HCT116 (cell line): ENCODE results near the gene CFAP107. TPM values are rescaled to one million over a fixed set of nuclear protein-coding genes. Genes with fewer than 3 reads are reported as not detected.

Source experiments
- ATAC-seq: fragments of 200-7000 bp; cut with Tn5 transposase; 2 replicates; pipeline ENCODE4 v1.9.1; 2020; ENCODE audit warnings: mild to moderate bottlenecking, moderate library complexity
- BruUV-seq: library from RNA; stranded (reverse); fragments of 400-500 nt; replicated peaks from 2 replicates; lab custom pipeline; 2021; lab: Mats Ljungman, UMichigan
- CTCF ChIA-PET: fragments of 300-600 bp; sonication (Branson Sonifier 250); formaldehyde crosslinking; loops from one replicate; lab custom pipeline; 2021; ENCODE audit warnings: antibody characterized with exemption; lab: Charles Lee
- POLR2A ChIA-PET: fragments of 300-600, 350-600 bp; sonication (Branson Sonifier 250); formaldehyde crosslinking; loops from one replicate; lab custom pipeline; 2021; ENCODE audit warnings: antibody characterized with exemption; lab: Charles Lee
- RAD21 ChIA-PET, 2 experiments: fragments of 300-600 bp; sonication (Branson Sonifier 250); formaldehyde crosslinking; loops; one replicate each; lab custom pipeline; 2023; ENCODE audit warnings: low total read pairs in 2 of 2; ENCODE audit not compliant: uncharacterized antibody in 2 of 2, unreplicated experiment in 2 of 2, low non-redundant PET in 1 of 2; lab: Charles Lee
- DNase-seq: peaks from one replicate; pipeline ENCODE4 v3.0.0-alpha.2; 2010; ENCODE audit warnings: low read depth, low spot score
- H2AFZ ChIP-seq: fragments of 200-600 bp; shearing (Covaris generic), sonication (generic); 2 replicates; pipeline ENCODE4 v1.6.1; 2017; ENCODE audit warnings: low read depth, mixed run types, mixed read lengths, antibody characterized with exemption, low read length; ENCODE audit not compliant: poor library complexity, severe bottlenecking
- H3K27ac ChIP-seq: 2 replicates; pipeline ENCODE4 v1.5.1; 2012; ENCODE audit warnings: low read depth, low read length
- H3K27me3 ChIP-seq: fragments of 200-600 bp; sonication (generic); 2 replicates; pipeline ENCODE4 v1.6.1; 2016; ENCODE audit warnings: mixed run types, low read length, mixed read lengths; ENCODE audit not compliant: insufficient read depth
- H3K36me3 ChIP-seq, 2 experiments: fragments of 200-500 bp in 1 of 2; fragments of 200-600 bp in 1 of 2; sonication (Bioruptor generic) in 1 of 2; sonication (generic) in 1 of 2; 2 replicates each; pipeline versions ENCODE4 v1.5.1 to v1.6.1; 2014 to 2016; ENCODE audit warnings: low read length in 2 of 2, inconsistent platforms in 1 of 2, mixed read lengths in 1 of 2, mixed run types in 1 of 2; ENCODE audit not compliant: insufficient read depth in 2 of 2, control insufficient read depth in 1 of 2
- H3K4me1 ChIP-seq, 2 experiments: fragments of 200-600 bp in 1 of 2; sonication (generic) in 1 of 2; 2 replicates each; pipeline versions ENCODE4 v1.5.1 to v1.6.1; 2012 to 2017; ENCODE audit warnings: low read length in 2 of 2, inconsistent platforms in 1 of 2, mild to moderate bottlenecking in 1 of 2, mixed read lengths in 1 of 2, mixed run types in 1 of 2, moderate library complexity in 1 of 2; ENCODE audit not compliant: insufficient read depth in 2 of 2, control insufficient read depth in 1 of 2
- H3K4me2 ChIP-seq: fragments of 200-600 bp; sonication (generic); 2 replicates; pipeline ENCODE4 v1.6.1; 2017; ENCODE audit warnings: mixed run types, low read length, mixed read lengths
- H3K4me3 ChIP-seq, 2 experiments: fragments of 200-600 bp in 1 of 2; sonication (generic) in 1 of 2; replicated peaks in 1 of 2; 2 replicates each; pipeline ENCODE4 v1.5.1; 2011 to 2016; ENCODE audit warnings: low read length in 2 of 2, control low read depth in 1 of 2, low read depth in 1 of 2, mild to moderate bottlenecking in 1 of 2, mixed read lengths in 1 of 2, mixed run types in 1 of 2
- H3K79me2 ChIP-seq: fragments of 200-600 bp; sonication (generic); 2 replicates; pipeline ENCODE4 v1.6.1; 2017; ENCODE audit warnings: mild to moderate bottlenecking, mixed run types, low read length, moderate library complexity, mixed read lengths; ENCODE audit not compliant: insufficient read depth
- H3K9ac ChIP-seq: fragments of 200-600 bp; sonication (generic); 2 replicates; pipeline ENCODE4 v1.6.1; 2016; ENCODE audit warnings: low read length, mixed read lengths
- H3K9me2 ChIP-seq: fragments of 200-600 bp; sonication (generic), shearing (Covaris generic); 2 replicates; pipeline ENCODE4 v1.6.1; 2017; ENCODE audit warnings: mixed run types, mild to moderate bottlenecking, moderate library complexity; ENCODE audit not compliant: insufficient read depth
- H3K9me3 ChIP-seq, 2 experiments: fragments of 200-500 bp in 1 of 2; fragments of 200-600 bp in 1 of 2; sonication (Bioruptor generic) in 1 of 2; sonication (generic) in 1 of 2; 2 replicates each; pipeline ENCODE4 v1.6.1; 2014 to 2017; ENCODE audit warnings: low read length in 2 of 2, mixed read lengths in 2 of 2, inconsistent platforms in 1 of 2, low read depth in 1 of 2, mild to moderate bottlenecking in 1 of 2, mixed run types in 1 of 2, moderate library complexity in 1 of 2; ENCODE audit not compliant: control insufficient read depth in 1 of 2, insufficient read depth in 1 of 2
- H4K20me1 ChIP-seq: fragments of 200-600 bp; sonication (generic), shearing (Covaris generic); 2 replicates; pipeline ENCODE4 v1.6.1; 2017; ENCODE audit warnings: mixed run types, mild to moderate bottlenecking, moderate library complexity; ENCODE audit not compliant: insufficient read depth
- CEBPB ChIP-seq: IDR thresholded peaks from 2 replicates; pipeline ENCODE4 v1.6.1; 2012; ENCODE audit warnings: low read depth
- EGR1 ChIP-seq: IDR thresholded peaks from 2 replicates; pipeline ENCODE4 v1.6.1; 2012; ENCODE audit warnings: low read depth
- ELF1 ChIP-seq: IDR thresholded peaks from 2 replicates; pipeline ENCODE4 v1.6.1; 2012; ENCODE audit warnings: low read depth, borderline replicate concordance
- EZH2 ChIP-seq: fragments of 200-600 bp; sonication (generic); IDR thresholded peaks from 2 replicates; pipeline ENCODE4 v1.6.1; 2017; ENCODE audit warnings: antibody characterized with exemption, mixed run types
- EZH2phosphoT487 ChIP-seq: fragments of 200-600 bp; IDR thresholded peaks from 2 replicates; pipeline ENCODE4 v1.6.1; 2018; ENCODE audit warnings: antibody characterized with exemption, borderline replicate concordance
- FOSL1 ChIP-seq: IDR thresholded peaks from 2 replicates; pipeline ENCODE4 v1.6.1; 2012; ENCODE audit warnings: low read depth
- JUND ChIP-seq: IDR thresholded peaks from 2 replicates; pipeline ENCODE4 v1.6.1; 2012
- POLR2AphosphoS5 ChIP-seq: IDR thresholded peaks from 2 replicates; pipeline ENCODE4 v1.6.1; 2011; ENCODE audit warnings: mild to moderate bottlenecking, low read depth, low read length, moderate library complexity
- RAD21 ChIP-seq: IDR thresholded peaks from 2 replicates; pipeline ENCODE4 v1.6.1; 2012; ENCODE audit warnings: low read depth, mild to moderate bottlenecking
- SIN3A ChIP-seq: IDR thresholded peaks from 2 replicates; pipeline ENCODE4 v1.6.1; 2012; ENCODE audit warnings: low read depth
- YY1 ChIP-seq: IDR thresholded peaks from 2 replicates; pipeline ENCODE4 v1.6.1; 2011; ENCODE audit warnings: low read length, low read depth, moderate library complexity, mild to moderate bottlenecking; ENCODE audit not compliant: insufficient replicate concordance; ENCODE audit errors: extremely low read depth
- ZNF274 ChIP-seq: fragments of 200-500 bp; sonication (Bioruptor generic); IDR thresholded peaks from 2 replicates; pipeline ENCODE4 v1.6.1; 2014; ENCODE audit warnings: mild to moderate bottlenecking, low read depth, low read length, inconsistent platforms
- intact Hi-C: fragments of 100-400 bp; cut with micrococcal nuclease; formaldehyde crosslinking; loops from 2 replicates; pipeline ENCODE4 v1.10.0; 2022
- total RNA-seq: library from RNA; stranded (reverse); gene quantifications from one replicate; pipeline ENCODE4 v1.2.1, GENCODE V29; 2021; ENCODE audit not compliant: unreplicated experiment
- TF ChIP-seq, protein P1 (sequence below), 3 experiments: fragments of 200-600 bp in 1 of 3; sonication (generic) in 1 of 3; IDR thresholded peaks in 2 of 3; conservative IDR thresholded peaks in 1 of 3; 2 replicates each; pipeline ENCODE4 v1.5.1; 2012 to 2017; ENCODE audit warnings: low read depth in 2 of 3, low read length in 2 of 3, antibody characterized with exemption in 1 of 3, borderline replicate concordance in 1 of 3, control low read depth in 1 of 3, mild to moderate bottlenecking in 1 of 3, mixed read lengths in 1 of 3, mixed run types in 1 of 3, moderate library complexity in 1 of 3; ENCODE audit not compliant: insufficient read depth in 1 of 3

The CFAP107 gene
- total RNA-seq, 1 experiment from 2014 or later: not detected

GRCh38 chr1:12760256-12760795, 14.3 kb downstream of the CFAP107 start:
- Histone ChIP-seq H3K79me2 (no peaks in the 10 kb centered on the region), H3K4me2 (no peak overlapping the region), H4K20me1 (no peaks in the 10 kb centered on the region), H3K9ac (no peak overlapping the region), H3K36me3 (no peaks in the 10 kb centered on the region), H3K4me3 (no peak overlapping the region), H3K27ac (no peak overlapping the region), H3K4me1 (no peaks in the 10 kb centered on the region), H2AFZ (no peak overlapping the region), H3K9me3 (no peaks in the 10 kb centered on the region), H3K27me3 (peaks cover 12% of the 10 kb centered on the region; the same call in 1 of the 2 replicates), H3K9me2 (no peaks in the 10 kb centered on the region)
- DNase-seq (peak; percentile 12), ATAC-seq (peak; percentile 93)
- CTCF ChIA-PET: no interaction called here
- intact Hi-C loops: no loop called here
- RAD21 ChIA-PET: no interaction called here
- POLR2A ChIA-PET: no interaction called here
- BruUV-seq: no TSS peak
- no peak for TF ChIP-seq EZH2phosphoT487
- TF ChIP-seq EGR1: no peak
- TF ChIP-seq ZNF274: no peak
- TF ChIP-seq, protein P1, sequence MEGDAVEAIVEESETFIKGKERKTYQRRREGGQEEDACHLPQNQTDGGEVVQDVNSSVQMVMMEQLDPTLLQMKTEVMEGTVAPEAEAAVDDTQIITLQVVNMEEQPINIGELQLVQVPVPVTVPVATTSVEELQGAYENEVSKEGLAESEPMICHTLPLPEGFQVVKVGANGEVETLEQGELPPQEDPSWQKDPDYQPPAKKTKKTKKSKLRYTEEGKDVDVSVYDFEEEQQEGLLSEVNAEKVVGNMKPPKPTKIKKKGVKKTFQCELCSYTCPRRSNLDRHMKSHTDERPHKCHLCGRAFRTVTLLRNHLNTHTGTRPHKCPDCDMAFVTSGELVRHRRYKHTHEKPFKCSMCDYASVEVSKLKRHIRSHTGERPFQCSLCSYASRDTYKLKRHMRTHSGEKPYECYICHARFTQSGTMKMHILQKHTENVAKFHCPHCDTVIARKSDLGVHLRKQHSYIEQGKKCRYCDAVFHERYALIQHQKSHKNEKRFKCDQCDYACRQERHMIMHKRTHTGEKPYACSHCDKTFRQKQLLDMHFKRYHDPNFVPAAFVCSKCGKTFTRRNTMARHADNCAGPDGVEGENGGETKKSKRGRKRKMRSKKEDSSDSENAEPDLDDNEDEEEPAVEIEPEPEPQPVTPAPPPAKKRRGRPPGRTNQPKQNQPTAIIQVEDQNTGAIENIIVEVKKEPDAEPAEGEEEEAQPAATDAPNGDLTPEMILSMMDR (IDR thresholded peaks at IDR 0.05 in 2 of 3, conservative IDR thresholded peaks at IDR 0.05 in 1 of 3; ENCODE audit: borderline replicate concordance in 1 of 3, insufficient read depth in 1 of 3, low read depth in 2 of 3, low read length in 2 of 3): peak in 2 of 3 experiments; percentile 56 to 75; a peak in 4 of 6 replicates

- CTCF ChIA-PET: no interaction called here
- no peaks in the 10 kb centered on the region for H3K36me3 ChIP-seq
- intact Hi-C loops: no loop called here
- no peaks in the 10 kb centered on the region for H3K9me3 ChIP-seq
- H3K4me1 ChIP-seq: no peaks in the 10 kb centered on the region
- H3K27me3 ChIP-seq: peaks cover 9% of the 10 kb centered on the region; the same call in 1 of the 2 replicates
- POLR2A ChIA-PET: no interaction called here
- no peak overlapping the region for H3K4me2 ChIP-seq
- ATAC-seq: no peak
- H3K9ac ChIP-seq: no peak overlapping the region
- H3K9me2 ChIP-seq: no peaks in the 10 kb centered on the region
- no peak for DNase-seq
- H2AFZ ChIP-seq: no peak overlapping the region
- no peaks in the 10 kb centered on the region for H4K20me1 ChIP-seq
- TF ChIP-seq ELF1: no peak
- no peak for TF ChIP-seq EZH2phosphoT487
- no peak for TF ChIP-seq EGR1
- TF ChIP-seq RAD21: no peak
- no peak for TF ChIP-seq CEBPB
- no peak for TF ChIP-seq POLR2AphosphoS5
- no peak for TF ChIP-seq SIN3A
- no peak for TF ChIP-seq ZNF274
- TF ChIP-seq EZH2: no peak
- no peak for TF ChIP-seq JUND
- TF ChIP-seq YY1: no peak
- no peak for TF ChIP-seq FOSL1
- TF ChIP-seq, protein P1 (IDR thresholded peaks at IDR 0.05 in 2 of 3, conservative IDR thresholded peaks at IDR 0.05 in 1 of 3; ENCODE audit: borderline replicate concordance in 1 of 3, insufficient read depth in 1 of 3, low read depth in 2 of 3, low read length in 2 of 3): no peak
- TF ChIP-seq, all 23 proteins: peak for 0
- H3K27ac ChIP-seq: no peak overlapping the region
- no peak overlapping the region for H3K4me3 ChIP-seq
- RAD21 ChIA-PET: interaction anchor here in 1 of 2 experiments (0.5 kb wide), 1 partner anchor 1386 kb away, joined by 4 read pairs; no protein-coding TSS in a partner anchor
- BruUV-seq: no TSS peak
- H3K79me2 ChIP-seq: no peaks in the 10 kb centered on the region
Measured at GRCh38 chr1:12761781-12762180, 15.8 kb downstream of the CFAP107 start.
